ENCODE data around the gene NAP1L5.

DNA sequence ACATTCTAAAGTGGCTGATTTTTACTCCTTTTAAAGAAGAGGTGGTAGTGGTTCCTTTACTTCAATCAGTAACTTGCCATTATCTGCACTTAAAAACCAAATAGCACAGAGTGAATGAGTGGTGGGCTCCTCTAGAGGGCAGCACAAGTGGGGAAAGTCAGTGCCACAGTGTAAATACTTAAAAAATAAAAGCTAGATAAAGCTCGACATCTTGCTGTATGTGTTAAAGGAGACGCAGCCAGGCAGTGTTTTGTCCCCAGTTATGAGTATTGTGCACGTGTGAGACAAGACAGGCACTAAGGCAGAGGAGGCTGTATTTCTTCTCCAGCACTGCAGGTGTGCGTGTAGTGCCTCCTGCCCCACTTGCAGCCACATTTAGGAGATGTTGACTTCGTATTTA lies 24.6 kb downstream of the NAP1L5 start:
- TF ChIP-seq, protein P1, sequence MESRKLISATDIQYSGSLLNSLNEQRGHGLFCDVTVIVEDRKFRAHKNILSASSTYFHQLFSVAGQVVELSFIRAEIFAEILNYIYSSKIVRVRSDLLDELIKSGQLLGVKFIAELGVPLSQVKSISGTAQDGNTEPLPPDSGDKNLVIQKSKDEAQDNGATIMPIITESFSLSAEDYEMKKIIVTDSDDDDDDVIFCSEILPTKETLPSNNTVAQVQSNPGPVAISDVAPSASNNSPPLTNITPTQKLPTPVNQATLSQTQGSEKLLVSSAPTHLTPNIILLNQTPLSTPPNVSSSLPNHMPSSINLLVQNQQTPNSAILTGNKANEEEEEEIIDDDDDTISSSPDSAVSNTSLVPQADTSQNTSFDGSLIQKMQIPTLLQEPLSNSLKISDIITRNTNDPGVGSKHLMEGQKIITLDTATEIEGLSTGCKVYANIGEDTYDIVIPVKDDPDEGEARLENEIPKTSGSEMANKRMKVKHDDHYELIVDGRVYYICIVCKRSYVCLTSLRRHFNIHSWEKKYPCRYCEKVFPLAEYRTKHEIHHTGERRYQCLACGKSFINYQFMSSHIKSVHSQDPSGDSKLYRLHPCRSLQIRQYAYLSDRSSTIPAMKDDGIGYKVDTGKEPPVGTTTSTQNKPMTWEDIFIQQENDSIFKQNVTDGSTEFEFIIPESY (IDR thresholded peaks at IDR 0.05) = no peak
- TF ChIP-seq, protein P2, sequence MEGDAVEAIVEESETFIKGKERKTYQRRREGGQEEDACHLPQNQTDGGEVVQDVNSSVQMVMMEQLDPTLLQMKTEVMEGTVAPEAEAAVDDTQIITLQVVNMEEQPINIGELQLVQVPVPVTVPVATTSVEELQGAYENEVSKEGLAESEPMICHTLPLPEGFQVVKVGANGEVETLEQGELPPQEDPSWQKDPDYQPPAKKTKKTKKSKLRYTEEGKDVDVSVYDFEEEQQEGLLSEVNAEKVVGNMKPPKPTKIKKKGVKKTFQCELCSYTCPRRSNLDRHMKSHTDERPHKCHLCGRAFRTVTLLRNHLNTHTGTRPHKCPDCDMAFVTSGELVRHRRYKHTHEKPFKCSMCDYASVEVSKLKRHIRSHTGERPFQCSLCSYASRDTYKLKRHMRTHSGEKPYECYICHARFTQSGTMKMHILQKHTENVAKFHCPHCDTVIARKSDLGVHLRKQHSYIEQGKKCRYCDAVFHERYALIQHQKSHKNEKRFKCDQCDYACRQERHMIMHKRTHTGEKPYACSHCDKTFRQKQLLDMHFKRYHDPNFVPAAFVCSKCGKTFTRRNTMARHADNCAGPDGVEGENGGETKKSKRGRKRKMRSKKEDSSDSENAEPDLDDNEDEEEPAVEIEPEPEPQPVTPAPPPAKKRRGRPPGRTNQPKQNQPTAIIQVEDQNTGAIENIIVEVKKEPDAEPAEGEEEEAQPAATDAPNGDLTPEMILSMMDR (IDR thresholded peaks at IDR 0.05; ENCODE audit: low read depth, low read length, missing input control) = peak; percentile 52
- TF ChIP-seq, protein P3, sequence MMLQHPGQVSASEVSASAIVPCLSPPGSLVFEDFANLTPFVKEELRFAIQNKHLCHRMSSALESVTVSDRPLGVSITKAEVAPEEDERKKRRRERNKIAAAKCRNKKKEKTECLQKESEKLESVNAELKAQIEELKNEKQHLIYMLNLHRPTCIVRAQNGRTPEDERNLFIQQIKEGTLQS (IDR thresholded peaks at IDR 0.05) = no peak
- TF ChIP-seq, protein P4, sequence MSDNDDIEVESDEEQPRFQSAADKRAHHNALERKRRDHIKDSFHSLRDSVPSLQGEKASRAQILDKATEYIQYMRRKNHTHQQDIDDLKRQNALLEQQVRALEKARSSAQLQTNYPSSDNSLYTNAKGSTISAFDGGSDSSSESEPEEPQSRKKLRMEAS (IDR thresholded peaks at IDR 0.05) = no peak
- TF ChIP-seq SP1 (IDR thresholded peaks at IDR 0.05) (no peak), EGR1 (IDR thresholded peaks at IDR 0.05; ENCODE audit: low read depth in 2 of 2) (no peak), JUND (IDR thresholded peaks at IDR 0.05) (no peak), HNF4G (IDR thresholded peaks at IDR 0.05) (no peak)
- TF ChIP-seq, protein P5, sequence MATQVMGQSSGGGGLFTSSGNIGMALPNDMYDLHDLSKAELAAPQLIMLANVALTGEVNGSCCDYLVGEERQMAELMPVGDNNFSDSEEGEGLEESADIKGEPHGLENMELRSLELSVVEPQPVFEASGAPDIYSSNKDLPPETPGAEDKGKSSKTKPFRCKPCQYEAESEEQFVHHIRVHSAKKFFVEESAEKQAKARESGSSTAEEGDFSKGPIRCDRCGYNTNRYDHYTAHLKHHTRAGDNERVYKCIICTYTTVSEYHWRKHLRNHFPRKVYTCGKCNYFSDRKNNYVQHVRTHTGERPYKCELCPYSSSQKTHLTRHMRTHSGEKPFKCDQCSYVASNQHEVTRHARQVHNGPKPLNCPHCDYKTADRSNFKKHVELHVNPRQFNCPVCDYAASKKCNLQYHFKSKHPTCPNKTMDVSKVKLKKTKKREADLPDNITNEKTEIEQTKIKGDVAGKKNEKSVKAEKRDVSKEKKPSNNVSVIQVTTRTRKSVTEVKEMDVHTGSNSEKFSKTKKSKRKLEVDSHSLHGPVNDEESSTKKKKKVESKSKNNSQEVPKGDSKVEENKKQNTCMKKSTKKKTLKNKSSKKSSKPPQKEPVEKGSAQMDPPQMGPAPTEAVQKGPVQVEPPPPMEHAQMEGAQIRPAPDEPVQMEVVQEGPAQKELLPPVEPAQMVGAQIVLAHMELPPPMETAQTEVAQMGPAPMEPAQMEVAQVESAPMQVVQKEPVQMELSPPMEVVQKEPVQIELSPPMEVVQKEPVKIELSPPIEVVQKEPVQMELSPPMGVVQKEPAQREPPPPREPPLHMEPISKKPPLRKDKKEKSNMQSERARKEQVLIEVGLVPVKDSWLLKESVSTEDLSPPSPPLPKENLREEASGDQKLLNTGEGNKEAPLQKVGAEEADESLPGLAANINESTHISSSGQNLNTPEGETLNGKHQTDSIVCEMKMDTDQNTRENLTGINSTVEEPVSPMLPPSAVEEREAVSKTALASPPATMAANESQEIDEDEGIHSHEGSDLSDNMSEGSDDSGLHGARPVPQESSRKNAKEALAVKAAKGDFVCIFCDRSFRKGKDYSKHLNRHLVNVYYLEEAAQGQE (IDR thresholded peaks at IDR 0.05) = no peak
